ENCODE results near the gene HPCA. TPM values are rescaled to one million over a fixed set of nuclear protein-coding genes. Genes with fewer than 3 reads are reported as not detected.

Gene HPCA
- total and polyA plus RNA-seq, 2 donors, result 0.24 to 0.34 TPM

- H3K9me3 ChIP-seq (ENCODE audit: control insufficient read depth in 2 of 2, insufficient read depth in 1 of 2, low read length in 1 of 2), result no peaks in the 10 kb centered on the region
- 95% methylated on average over 4 of the region's 4 CpGs for WGBS
- H3K4me3 ChIP-seq (ENCODE audit: low read length in 2 of 2), result no peak overlapping the region
- DNase-seq (ENCODE audit: low read depth in 6 of 9, low spot score in 9 of 9), result no peak
- H3K27me3 ChIP-seq (ENCODE audit: control insufficient read depth in 2 of 2, insufficient read depth in 1 of 2, low read length in 1 of 2), result no peaks in the 10 kb centered on the region
- H3K36me3 ChIP-seq (ENCODE audit: control insufficient read depth in 2 of 2, insufficient read depth in 2 of 2, low read length in 1 of 2), result peaks cover 28 to 30% of the 10 kb centered on the region in 2 donors
- H3K27ac ChIP-seq (ENCODE audit: low read depth in 1 of 2, low read length in 1 of 2), result no peak overlapping the region
- H3K4me1 ChIP-seq (ENCODE audit: control insufficient read depth in 2 of 2, insufficient read depth in 2 of 2, low read length in 2 of 2), result no peaks in the 10 kb centered on the region
Measured at GRCh38 chr1:32863218-32863880, 22.9 kb upstream of the HPCA start.

- Histone ChIP-seq H3K9me3 (ENCODE audit: control insufficient read depth in 2 of 2, insufficient read depth in 1 of 2, low read length in 1 of 2) (no peaks in the 10 kb centered on the region), H3K4me1 (ENCODE audit: control insufficient read depth in 2 of 2, insufficient read depth in 2 of 2, low read length in 2 of 2) (no peaks in the 10 kb centered on the region), H3K4me3 (ENCODE audit: low read length in 2 of 2) (no peak overlapping the region), H3K36me3 (ENCODE audit: control insufficient read depth in 2 of 2, insufficient read depth in 2 of 2, low read length in 1 of 2) (peaks cover 24 to 31% of the 10 kb centered on the region in 2 donors), H3K27me3 (ENCODE audit: control insufficient read depth in 2 of 2, insufficient read depth in 1 of 2, low read length in 1 of 2) (peaks cover 2 to 3% of the 10 kb centered on the region in 2 donors), H3K27ac (ENCODE audit: low read depth in 1 of 2, low read length in 1 of 2) (no peak overlapping the region)
- DNase-seq (ENCODE audit: low read depth in 6 of 9, low spot score in 9 of 9), result no peak
- 100% methylated on average over 1 of the region's 1 CpG for WGBS
Measured at GRCh38 chr1:32863881-32864245, 22.4 kb upstream of the HPCA start.

- H3K4me1 ChIP-seq (ENCODE audit: control insufficient read depth in 2 of 2, insufficient read depth in 2 of 2, low read length in 2 of 2), result no peaks in the 10 kb centered on the region
- H3K9me3 ChIP-seq (ENCODE audit: control insufficient read depth in 2 of 2, insufficient read depth in 1 of 2, low read length in 1 of 2), result no peaks in the 10 kb centered on the region
- 98% methylated on average over 8 of the region's 8 CpGs for WGBS
- H3K27me3 ChIP-seq (ENCODE audit: control insufficient read depth in 2 of 2, insufficient read depth in 1 of 2, low read length in 1 of 2), result peaks cover 8 to 9% of the 10 kb centered on the region in 2 donors
- H3K36me3 ChIP-seq (ENCODE audit: control insufficient read depth in 2 of 2, insufficient read depth in 2 of 2, low read length in 1 of 2), result peaks cover 20 to 31% of the 10 kb centered on the region in 2 donors
- no peak overlapping the region for H3K27ac ChIP-seq (ENCODE audit: low read depth in 1 of 2, low read length in 1 of 2)
- DNase-seq (ENCODE audit: low read depth in 6 of 9, low spot score in 9 of 9), result no peak
- no peak overlapping the region for H3K4me3 ChIP-seq (ENCODE audit: low read length in 2 of 2)
Measured at GRCh38 chr1:32864375-32865019, 21.8 kb upstream of the HPCA start.

GRCh38 chr1:32865639-32866405, 20.5 kb upstream of the HPCA start:
- peaks cover 19 to 20% of the 10 kb centered on the region in 2 donors for H3K27me3 ChIP-seq (ENCODE audit: control insufficient read depth in 2 of 2, insufficient read depth in 1 of 2, low read length in 1 of 2)
- H3K4me1 ChIP-seq (ENCODE audit: control insufficient read depth in 2 of 2, insufficient read depth in 2 of 2, low read length in 2 of 2), result no peaks in the 10 kb centered on the region
- WGBS, result 98% methylated on average over 3 of the region's 3 CpGs
- H3K9me3 ChIP-seq (ENCODE audit: control insufficient read depth in 2 of 2, insufficient read depth in 1 of 2, low read length in 1 of 2), result no peaks in the 10 kb centered on the region
- no peak overlapping the region for H3K4me3 ChIP-seq (ENCODE audit: low read length in 2 of 2)
- H3K36me3 ChIP-seq (ENCODE audit: control insufficient read depth in 2 of 2, insufficient read depth in 2 of 2, low read length in 1 of 2), result peaks cover 14 to 26% of the 10 kb centered on the region in 2 donors
- no peak overlapping the region for H3K27ac ChIP-seq (ENCODE audit: low read depth in 1 of 2, low read length in 1 of 2)
- no peak for DNase-seq (ENCODE audit: low read depth in 6 of 9, low spot score in 9 of 9)

- 97% methylated on average over 5 of the region's 5 CpGs for WGBS
- H3K4me1 ChIP-seq (ENCODE audit: control insufficient read depth in 2 of 2, insufficient read depth in 2 of 2, low read length in 2 of 2), result peaks cover 0 to 8% of the 10 kb centered on the region in 2 donors
- no peak overlapping the region for H3K4me3 ChIP-seq (ENCODE audit: low read length in 2 of 2)
- no peak for DNase-seq (ENCODE audit: low read depth in 6 of 9, low spot score in 9 of 9)
- H3K9me3 ChIP-seq (ENCODE audit: control insufficient read depth in 2 of 2, insufficient read depth in 1 of 2, low read length in 1 of 2), result no peaks in the 10 kb centered on the region
- peaks cover 11 to 18% of the 10 kb centered on the region in 2 donors for H3K36me3 ChIP-seq (ENCODE audit: control insufficient read depth in 2 of 2, insufficient read depth in 2 of 2, low read length in 1 of 2)
- peaks cover 32% of the 10 kb centered on the region in 2 donors for H3K27me3 ChIP-seq (ENCODE audit: control insufficient read depth in 2 of 2, insufficient read depth in 1 of 2, low read length in 1 of 2)
- no peak overlapping the region for H3K27ac ChIP-seq (ENCODE audit: low read depth in 1 of 2, low read length in 1 of 2)
Measured at GRCh38 chr1:32867151-32867550, 19.1 kb upstream of the HPCA start.

- WGBS, result 96% methylated on average over 7 of the region's 7 CpGs
- peaks cover 0 to 13% of the 10 kb centered on the region in 2 donors for H3K4me1 ChIP-seq (ENCODE audit: control insufficient read depth in 2 of 2, insufficient read depth in 2 of 2, low read length in 2 of 2)
- H3K27ac ChIP-seq (ENCODE audit: low read depth in 1 of 2, low read length in 1 of 2), result no peak overlapping the region
- no peak for DNase-seq (ENCODE audit: low read depth in 6 of 9, low spot score in 9 of 9)
- H3K4me3 ChIP-seq (ENCODE audit: low read length in 2 of 2), result no peak overlapping the region
- peaks cover 36 to 37% of the 10 kb centered on the region in 2 donors for H3K27me3 ChIP-seq (ENCODE audit: control insufficient read depth in 2 of 2, insufficient read depth in 1 of 2, low read length in 1 of 2)
- H3K36me3 ChIP-seq (ENCODE audit: control insufficient read depth in 2 of 2, insufficient read depth in 2 of 2, low read length in 1 of 2), result peaks cover 7 to 13% of the 10 kb centered on the region in 2 donors
- H3K9me3 ChIP-seq (ENCODE audit: control insufficient read depth in 2 of 2, insufficient read depth in 1 of 2, low read length in 1 of 2), result no peaks in the 10 kb centered on the region
Measured at GRCh38 chr1:32867671-32868070, 18.6 kb upstream of the HPCA start.

GRCh38 chr1:32868085-32868484, 18.2 kb upstream of the HPCA start:
- DNase-seq (ENCODE audit: low read depth in 6 of 9, low spot score in 9 of 9), result no peak
- Histone ChIP-seq H3K9me3 (ENCODE audit: control insufficient read depth in 2 of 2, insufficient read depth in 1 of 2, low read length in 1 of 2) (no peaks in the 10 kb centered on the region), H3K4me3 (ENCODE audit: low read length in 2 of 2) (no peak overlapping the region), H3K27ac (ENCODE audit: low read depth in 1 of 2, low read length in 1 of 2) (no peak overlapping the region), H3K4me1 (ENCODE audit: control insufficient read depth in 2 of 2, insufficient read depth in 2 of 2, low read length in 2 of 2) (peaks cover 0 to 16% of the 10 kb centered on the region in 2 donors), H3K36me3 (ENCODE audit: control insufficient read depth in 2 of 2, insufficient read depth in 2 of 2, low read length in 1 of 2) (peaks cover 7 to 11% of the 10 kb centered on the region in 2 donors), H3K27me3 (ENCODE audit: control insufficient read depth in 2 of 2, insufficient read depth in 1 of 2, low read length in 1 of 2) (peaks cover 36 to 41% of the 10 kb centered on the region in 2 donors)
- WGBS, result 96% methylated on average over 13 of the region's 13 CpGs

GRCh38 chr1:32868806-32869455, 17.4 kb upstream of the HPCA start:
- Histone ChIP-seq H3K4me3 (ENCODE audit: low read length in 2 of 2) (no peak overlapping the region), H3K27me3 (ENCODE audit: control insufficient read depth in 2 of 2, insufficient read depth in 1 of 2, low read length in 1 of 2) (peaks cover 36 to 45% of the 10 kb centered on the region in 2 donors), H3K9me3 (ENCODE audit: control insufficient read depth in 2 of 2, insufficient read depth in 1 of 2, low read length in 1 of 2) (no peaks in the 10 kb centered on the region), H3K27ac (ENCODE audit: low read depth in 1 of 2, low read length in 1 of 2) (no peak overlapping the region), H3K36me3 (ENCODE audit: control insufficient read depth in 2 of 2, insufficient read depth in 2 of 2, low read length in 1 of 2) (peaks cover 2 to 11% of the 10 kb centered on the region in 2 donors), H3K4me1 (ENCODE audit: control insufficient read depth in 2 of 2, insufficient read depth in 2 of 2, low read length in 2 of 2) (peaks cover 0 to 16% of the 10 kb centered on the region in 2 donors)
- 97% methylated on average over 9 of the region's 9 CpGs for WGBS
- no peak for DNase-seq (ENCODE audit: low read depth in 6 of 9, low spot score in 9 of 9)
